A549 (cell line): Measurements from ENCODE around the gene CLEC1B. TPM values are rescaled to one million over a fixed set of nuclear protein-coding genes. Genes with fewer than 3 reads are reported as not detected.

Experiments used
- ATAC-seq, 2 experiments: fragments of 200-7000 bp in 1 of 2; fragments of >200 bp in 1 of 2; cut with Nextera tagmentation in 1 of 2; cut with Tn5 transposase in 1 of 2; 3 replicates each; pipeline versions ENCODE4 v1.8.0 to v1.9.1; 2018 to 2020; ENCODE audit warnings: mild to moderate bottlenecking in 1 of 2, moderate library complexity in 1 of 2
- CTCF ChIA-PET: fragments of 300-600 bp; sonication (Branson Sonifier 250); formaldehyde crosslinking; extraction: SDS; loops from one replicate; lab custom pipeline; 2021; ENCODE audit warnings: antibody characterized with exemption, inconsistent platforms; lab: Yijun Ruan, JAX
- POLR2A ChIA-PET: fragments of 350-600 bp; formaldehyde crosslinking; extraction: SDS; loops from one replicate; lab custom pipeline; 2021; ENCODE audit warnings: antibody characterized with exemption, inconsistent platforms; lab: Yijun Ruan, JAX
- DNase-seq, 2 experiments: peaks; one replicate each; pipeline versions ENCODE4 v3.0.0 to v3.0.0-alpha.2; 2011 to 2016; ENCODE audit warnings: low read depth in 1 of 2, low spot score in 1 of 2
- FAIRE-seq: peaks from 2 replicates; lab custom pipeline; 2011; peaks lifted over from hg19 to GRCh38; lab: Jason Lieb, UNC
- H3K27ac ChIP-seq, 2 experiments: fragments of >200 bp; sonication (Bioruptor Twin); formaldehyde crosslinking; 3 replicates each; pipeline ENCODE4 v1.5.1; 2016 to 2017
- H3K4me1 ChIP-seq: fragments of >200 bp; sonication (Bioruptor Twin); formaldehyde crosslinking; 3 replicates; pipeline ENCODE4 v1.6.1; 2016
- H3K4me2 ChIP-seq: fragments of >200 bp; sonication (Bioruptor Twin); formaldehyde crosslinking; 3 replicates; pipeline ENCODE4 v1.6.1; 2016
- H3K4me3 ChIP-seq: fragments of >200 bp; sonication (Bioruptor Twin); formaldehyde crosslinking; 3 replicates; pipeline ENCODE4 v1.5.1; 2016
- H3K9me3 ChIP-seq: fragments of >200 bp; sonication (Bioruptor Twin); formaldehyde crosslinking; 3 replicates; pipeline ENCODE4 v1.6.1; 2016
- BCL3 ChIP-seq: fragments of >200 bp; sonication (Bioruptor Twin); formaldehyde crosslinking; IDR thresholded peaks from 3 replicates; pipeline ENCODE4 v1.6.1; 2016
- BHLHE40 ChIP-seq: IDR thresholded peaks from 2 replicates; pipeline ENCODE4 v1.6.1; 2012; ENCODE audit warnings: low read depth, low read length, inconsistent platforms
- CBX2 ChIP-seq: fragments of 200-600 bp; sonication (generic); IDR thresholded peaks from 2 replicates; pipeline ENCODE4 v1.6.1; 2016; ENCODE audit warnings: low read depth, mild to moderate bottlenecking, borderline replicate concordance
- CEBPB ChIP-seq, 2 experiments: fragments of >200 bp in 1 of 2; sonication (Bioruptor Twin) in 1 of 2; formaldehyde crosslinking in 1 of 2; IDR thresholded peaks; 2 replicates each; pipeline ENCODE4 v1.6.1; 2012 to 2016
- CHD4 ChIP-seq: fragments of 200-600 bp; sonication (generic); IDR thresholded peaks from 2 replicates; pipeline ENCODE4 v1.6.1; 2016; ENCODE audit warnings: antibody characterized with exemption, mild to moderate bottlenecking, borderline replicate concordance
- ELK1 ChIP-seq: fragments of 150-350 bp; IDR thresholded peaks from 2 replicates; pipeline ENCODE4 v1.6.1; 2014; ENCODE audit warnings: low read depth, mild to moderate bottlenecking, low read length
- EP300 ChIP-seq, 2 experiments: fragments of >200 bp; sonication (Bioruptor Twin); formaldehyde crosslinking; IDR thresholded peaks; 2 replicates in 1 of 2; 3 replicates in 1 of 2; pipeline ENCODE4 v1.6.1; 2016 to 2017
- ESRRA ChIP-seq: fragments of 150-350 bp; IDR thresholded peaks from 2 replicates; pipeline ENCODE4 v1.6.1; 2014; ENCODE audit warnings: mild to moderate bottlenecking, low read length, borderline replicate concordance
- FOSL2 ChIP-seq, 2 experiments: fragments of 450-650 bp in 1 of 2; fragments of >200 bp in 1 of 2; sonication (Bioruptor Twin) in 1 of 2; formaldehyde crosslinking; IDR thresholded peaks; 2 replicates each; pipeline versions ENCODE4 v1.5.0 to v1.6.1; 2016 to 2020; ENCODE audit warnings: mild to moderate bottlenecking in 1 of 2, moderate library complexity in 1 of 2
- FOXS1 ChIP-seq: fragments of 250-450 bp; sonication (Bioruptor Pico); IDR thresholded peaks from 2 replicates; pipeline ENCODE4 v1.5.0; 2020; ENCODE audit warnings: mild to moderate bottlenecking, moderate library complexity
- GATA3 ChIP-seq: IDR thresholded peaks from 2 replicates; pipeline ENCODE4 v1.6.1; 2012; ENCODE audit warnings: borderline replicate concordance
- HES2 ChIP-seq: fragments of >200 bp; sonication (Bioruptor Twin); formaldehyde crosslinking; IDR thresholded peaks from 2 replicates; pipeline ENCODE4 v1.6.1; 2016
- HEYL ChIP-seq: fragments of 250-450 bp; sonication (Bioruptor Pico); IDR thresholded peaks from 2 replicates; pipeline ENCODE4 v1.8.0; 2021; ENCODE audit warnings: mild to moderate bottlenecking, moderate library complexity
- HOXB13 ChIP-seq: fragments of 250-450 bp; sonication (Bioruptor Pico); IDR thresholded peaks from 2 replicates; pipeline ENCODE4 v1.5.0; 2020; ENCODE audit warnings: low read depth, mild to moderate bottlenecking, moderate library complexity
- HOXB5 ChIP-seq: fragments of 250-450 bp; sonication (Bioruptor Pico); IDR thresholded peaks from 2 replicates; pipeline ENCODE4 v1.5.0; 2020; ENCODE audit warnings: mild to moderate bottlenecking, moderate library complexity
- JUN ChIP-seq, 2 experiments: fragments of >200 bp; sonication (Bioruptor Twin); formaldehyde crosslinking; IDR thresholded peaks; 2 replicates in 1 of 2; 3 replicates in 1 of 2; pipeline ENCODE4 v1.6.1; 2016 to 2017
- JUNB ChIP-seq: fragments of >200 bp; sonication (Bioruptor Twin); formaldehyde crosslinking; IDR thresholded peaks from 2 replicates; pipeline ENCODE4 v1.6.1; 2016
- KDM5A ChIP-seq: fragments of 200-600 bp; sonication (generic); IDR thresholded peaks from 2 replicates; pipeline ENCODE4 v1.6.1; 2016; ENCODE audit warnings: antibody characterized with exemption, mild to moderate bottlenecking
- MAFK ChIP-seq: fragments of 450-650 bp; IDR thresholded peaks from 2 replicates; pipeline ENCODE4 v1.6.1; 2014; ENCODE audit not compliant: partially characterized antibody
- MAX ChIP-seq: IDR thresholded peaks from 2 replicates; pipeline ENCODE4 v1.6.1; 2012
- MAZ ChIP-seq: fragments of 150-350 bp; IDR thresholded peaks from 2 replicates; pipeline ENCODE4 v1.6.1; 2014; ENCODE audit warnings: antibody characterized with exemption, low read depth, low read length, borderline replicate concordance
- PBX3 ChIP-seq: IDR thresholded peaks from 2 replicates; pipeline ENCODE4 v1.6.1; 2012
- PHF8 ChIP-seq: fragments of 200-600 bp; sonication (generic); IDR thresholded peaks from 2 replicates; pipeline ENCODE4 v1.6.1; 2016; ENCODE audit warnings: low read depth, mild to moderate bottlenecking, antibody characterized with exemption, moderate library complexity, borderline replicate concordance
- POLR2AphosphoS2 ChIP-seq: conservative IDR thresholded peaks from 2 replicates; pipeline ENCODE4 v1.6.1; 2012; ENCODE audit warnings: low read length, improper control_type of control experiment, inconsistent platforms
- RCOR1 ChIP-seq: fragments of 150-350 bp; IDR thresholded peaks from 2 replicates; pipeline ENCODE4 v1.6.1; 2014; ENCODE audit warnings: antibody characterized with exemption, low read length, low read depth
- RFX5 ChIP-seq: fragments of 450-650 bp; IDR thresholded peaks from 2 replicates; pipeline ENCODE4 v1.7.1; 2014; ENCODE audit warnings: antibody characterized with exemption, mild to moderate bottlenecking, moderate library complexity
- RNF2 ChIP-seq: fragments of 200-600 bp; sonication (generic); IDR thresholded peaks from 2 replicates; pipeline ENCODE4 v1.6.1; 2016; ENCODE audit warnings: low read depth, mild to moderate bottlenecking, antibody characterized with exemption, moderate library complexity, borderline replicate concordance
- SMC3 ChIP-seq: fragments of >200 bp; sonication (Bioruptor Twin); formaldehyde crosslinking; IDR thresholded peaks from 3 replicates; pipeline ENCODE4 v1.6.1; 2018; ENCODE audit warnings: inconsistent platforms
- SREBF2 ChIP-seq: fragments of 450-650 bp; IDR thresholded peaks from 2 replicates; pipeline ENCODE4 v1.6.1; 2014; ENCODE audit warnings: mild to moderate bottlenecking, moderate library complexity
- ZC3H11A ChIP-seq: fragments of 450-650 bp; IDR thresholded peaks from 2 replicates; pipeline ENCODE4 v1.6.1; 2014; ENCODE audit warnings: antibody characterized with exemption, mild to moderate bottlenecking
- WGBS: methylation state at CpG from one replicate; pipeline ENCODE4 v1.1.6; 2017; ENCODE audit errors: missing lambda C conversion rate; 5-methylcytosine and 5-hydroxymethylcytosine counted together
- polyA minus RNA-seq: library from RNA; depleted of rRNA, polyadenylated mRNA; stranded (reverse); fragments of >200 nt; gene quantifications from 2 replicates; pipeline ENCODE4 v1.2.3, GENCODE V29; 2011; rRNA and poly(A)+ RNA removed
- polyA plus RNA-seq, 4 experiments: library from polyadenylated mRNA; depleted of rRNA in 3 of 4; stranded (reverse); fragments of >200 nt; fragmentation: RNase III in 1 of 4; extraction: RNeasy Plus Mini Kit Qiagen cat#74134 plus additional on column Dnase treatment in 1 of 4; gene quantifications; 2 replicates in 3 of 4; 3 replicates in 1 of 4; pipeline ENCODE4 v1.2.3, GENCODE V29; 2011 to 2017

Gene CLEC1B
- polyA plus RNA-seq (2011; rRNA removed) (not detected in 2 replicates), polyA plus RNA-seq (2017; fragmentation: RNase III; extraction: RNeasy Plus Mini Kit Qiagen cat#74134 plus additional on column Dnase treatment) (not detected in 3 replicates), polyA minus RNA-seq (not detected in 2 replicates)
- not detected in 2 replicates for polyA plus RNA-seq (2012; cell fraction: cytosol; rRNA removed)
- not detected in 2 replicates for polyA plus RNA-seq (2012; cell fraction: nucleus; rRNA removed)

- FAIRE-seq (no peak), DNase-seq (no peak), ATAC-seq (no peak)
- ChIA-PET POLR2A (no interaction called here), CTCF (interaction anchor here (0.6 to 4.5 kb wide), 2 partner anchors 12 to 191 kb away, joined by 3 to 19 read pairs; partner anchors contain the start of gene CLEC12B)
- H3K4me3 ChIP-seq = no peak within 1 kb of the TSS
- no peak within 1 kb of the TSS for H3K27ac ChIP-seq
- no peaks in the 10 kb centered on the region for H3K9me3 ChIP-seq
- no peak within 1 kb of the TSS for H3K4me2 ChIP-seq
- no peak for TF ChIP-seq CBX2
- TF ChIP-seq EP300 (IDR thresholded peaks at IDR 0.05) = no peak
- no peak for TF ChIP-seq HEYL (CRISPR knock-in tag)
- no peak for TF ChIP-seq CEBPB (IDR thresholded peaks at IDR 0.05)
- no peak for TF ChIP-seq RNF2
- TF ChIP-seq HES2 = no peak
- no peak for TF ChIP-seq MAX
- TF ChIP-seq RFX5 = no peak
- no peak for TF ChIP-seq FOXS1
- TF ChIP-seq CHD4 = no peak
- TF ChIP-seq POLR2AphosphoS2 = no peak
- TF ChIP-seq PBX3 = no peak
- no peak for TF ChIP-seq HOXB13
- TF ChIP-seq BHLHE40 = no peak
- TF ChIP-seq ESRRA = no peak
- TF ChIP-seq RCOR1 = no peak
- TF ChIP-seq ZC3H11A = no peak
- WGBS = 47% methylated on average over 3 of the region's 3 CpGs
- no peaks in the 10 kb centered on the region for H3K4me1 ChIP-seq
These were observed at the start of gene CLEC1B for GRCh38 chr12:9999016-9999415. Gene CLEC1B, minus strand, starts transcription at chr12:9999121. Its CDS starts 21 bp downstream, at chr12:9999100.

GRCh38 chr12:10048526-10048925, 49.6 kb upstream of the CLEC1B start:
- Histone ChIP-seq H3K4me1 (no peaks in the 10 kb centered on the region), H3K4me2 (no peak overlapping the region), H3K27ac (no peak overlapping the region), H3K9me3 (peaks cover 7% of the 10 kb centered on the region; the same call in 1 of the 3 replicates), H3K4me3 (no peak overlapping the region)
- peak; percentile 46 for FAIRE-seq
- no peak for ATAC-seq
- TF ChIP-seq ELK1 (no peak), SMC3 (no peak), PHF8 (no peak), MAX (no peak), POLR2AphosphoS2 (no peak), JUN (IDR thresholded peaks at IDR 0.05) (no peak), ESRRA (no peak), BCL3 (no peak), MAFK (no peak), HOXB13 (no peak), HOXB5 (CRISPR knock-in tag) (no peak), MAZ (no peak), GATA3 (no peak), JUNB (no peak), ZC3H11A (no peak), SREBF2 (no peak), CHD4 (no peak), RNF2 (no peak), FOSL2 (IDR thresholded peaks at IDR 0.05) (no peak), FOSL2 (CRISPR knock-in tag; IDR thresholded peaks at IDR 0.05) (no peak), KDM5A (no peak)
- ChIA-PET POLR2A (no interaction called here), CTCF (interaction anchor here (1.5 kb wide), 1 partner anchor 91 kb away, joined by 3 read pairs; no protein-coding TSS in a partner anchor)
- DNase-seq = no peak
- 18% methylated on average over 3 of the region's 3 CpGs for WGBS
